ENCODE results near the gene ARHGEF12.
"Not testable (repeated sequence)": the region's sequence is repeated elsewhere in the genome, so short reads cannot be mapped to it uniquely, and the experiment has no call there.

ARHGEF12 gene

GRCh38 chr11:120500414-120501071 is 164.3 kb downstream of the ARHGEF12 start:
- no peak for DNase-seq (ENCODE audit: low read depth)

GRCh38 chr11:120501440-120501839 is 165.2 kb downstream of the ARHGEF12 start:
- no peak for DNase-seq (ENCODE audit: low read depth)

GRCh38 chr11:120501976-120502755 is 166.0 kb downstream of the ARHGEF12 start:
- DNase-seq (ENCODE audit: low read depth) = no peak

- not testable (repeated sequence) for DNase-seq (ENCODE audit: low read depth)
Measured at GRCh38 chr11:120503529-120503928, 167.3 kb downstream of the ARHGEF12 start.

- DNase-seq (ENCODE audit: low read depth) = no peak
Measured at GRCh38 chr11:120505801-120506425, 169.7 kb downstream of the ARHGEF12 start.

GRCh38 chr11:120509346-120510053 is 173.3 kb downstream of the ARHGEF12 start:
- DNase-seq (ENCODE audit: low read depth) = peak; percentile 63

- DNase-seq (ENCODE audit: low read depth) = no peak
Measured at GRCh38 chr11:120510406-120511115, 174.3 kb downstream of the ARHGEF12 start.

GRCh38 chr11:120511116-120511819 is 175.1 kb downstream of the ARHGEF12 start, which contains the start of gene GRIK4:
GRIK4 (plus strand) TSS chr11:120511748; CDS start chr11:120660319, 148,571 bp downstream.
- peak; percentile 40 for DNase-seq (ENCODE audit: low read depth)

GRCh38 chr11:120511820-120512738 is 175.9 kb downstream of the ARHGEF12 start:
- no peak for DNase-seq (ENCODE audit: low read depth)

GRCh38 chr11:120512739-120513435 is 176.7 kb downstream of the ARHGEF12 start:
- no peak for DNase-seq (ENCODE audit: low read depth)

GRCh38 chr11:120513436-120514315 is 177.5 kb downstream of the ARHGEF12 start:
- no peak for DNase-seq (ENCODE audit: low read depth)

GRCh38 chr11:120514541-120515121 is 178.4 kb downstream of the ARHGEF12 start:
- DNase-seq (ENCODE audit: low read depth) = no peak

GRCh38 chr11:120515186-120515723 is 179.0 kb downstream of the ARHGEF12 start:
- no peak for DNase-seq (ENCODE audit: low read depth)

- no peak for DNase-seq (ENCODE audit: low read depth)
Measured at GRCh38 chr11:120516461-120517389, 180.5 kb downstream of the ARHGEF12 start.

- no peak for DNase-seq (ENCODE audit: low read depth)
Measured at GRCh38 chr11:120517390-120517761, 181.2 kb downstream of the ARHGEF12 start.

- no peak for DNase-seq (ENCODE audit: low read depth)
Measured at GRCh38 chr11:120517801-120518291, 181.6 kb downstream of the ARHGEF12 start.
